ENCODE results near the gene SUPT6H. TPM values are rescaled to one million over a fixed set of nuclear protein-coding genes. Genes with fewer than 3 reads are reported as not detected.
"Not testable (repeated sequence)": the region's sequence is repeated elsewhere in the genome, so short reads cannot be mapped to it uniquely, and the experiment has no call there.

SUPT6H gene
- total and polyA plus RNA-seq, 2 donors (not counting 1 experiment from before 2014, with no cell fraction given) = 34.7 to 61.6 TPM

- DNase-seq (ENCODE audit: low read depth in 2 of 2) = no peak
- Histone ChIP-seq H3K27ac (ENCODE audit: insufficient read depth, low read length) (peak overlapping the region; percentile 88), H3K9me3 (ENCODE audit: control insufficient read depth, insufficient read depth, low read depth, low read length) (no peaks in the 10 kb centered on the region), H4K20me1 (ENCODE audit: control insufficient read depth, extremely low read depth, insufficient read depth, low read length) (no peaks in the 10 kb centered on the region), H3K36me3 (ENCODE audit: control insufficient read depth, insufficient read depth, low read length) (peaks cover 28% of the 10 kb centered on the region), H3K27me3 (ENCODE audit: control insufficient read depth, insufficient read depth, low read length) (no peaks in the 10 kb centered on the region), H2AFZ (ENCODE audit: low read length) (no peak overlapping the region), H3K79me2 (ENCODE audit: control insufficient read depth, insufficient read depth, low read length) (peaks cover 60% of the 10 kb centered on the region), H3K4me3 (replicated peaks in 1 of 4; ENCODE audit: control extremely low read depth in 1 of 4, insufficient read depth in 1 of 4, low read depth in 3 of 4, low read length in 4 of 4) (peak overlapping the region; percentile 21 to 75 (median 47)), H3K9ac (ENCODE audit: insufficient read depth, low read length) (peak overlapping the region; percentile 27), H3K4me2 (ENCODE audit: extremely low read depth, insufficient read depth, low read length) (peak overlapping the region; percentile 79), H3K4me1 (ENCODE audit: control insufficient read depth, extremely low read depth, insufficient read depth, low read length) (peaks cover 10% of the 10 kb centered on the region)
- TF ChIP-seq CTCF (conservative IDR thresholded peaks at IDR 0.05 in 1 of 2, IDR thresholded peaks at IDR 0.05 in 1 of 2; ENCODE audit: low read depth in 1 of 2, low read length in 2 of 2) = no peak
- TF ChIP-seq EZH2 (IDR thresholded peaks at IDR 0.05; ENCODE audit: low read length, missing control alignments) = no peak
These were observed 56.5 kb downstream of the SUPT6H start for GRCh38 chr17:28718333-28719020.

- Histone ChIP-seq H3K4me1 (ENCODE audit: control insufficient read depth, extremely low read depth, insufficient read depth, low read length) (peaks cover 10% of the 10 kb centered on the region), H3K9me3 (ENCODE audit: control insufficient read depth, insufficient read depth, low read depth, low read length) (no peaks in the 10 kb centered on the region), H3K36me3 (ENCODE audit: control insufficient read depth, insufficient read depth, low read length) (peaks cover 26% of the 10 kb centered on the region), H2AFZ (ENCODE audit: low read length) (no peak overlapping the region), H3K27ac (ENCODE audit: insufficient read depth, low read length) (peak overlapping the region; percentile 88), H4K20me1 (ENCODE audit: control insufficient read depth, extremely low read depth, insufficient read depth, low read length) (no peaks in the 10 kb centered on the region), H3K9ac (ENCODE audit: insufficient read depth, low read length) (peak overlapping the region; percentile 32), H3K79me2 (ENCODE audit: control insufficient read depth, insufficient read depth, low read length) (peaks cover 60% of the 10 kb centered on the region), H3K4me3 (replicated peaks in 1 of 4; ENCODE audit: control extremely low read depth in 1 of 4, insufficient read depth in 1 of 4, low read depth in 3 of 4, low read length in 4 of 4) (peak overlapping the region; percentile 2 to 89 (median 44)), H3K4me2 (ENCODE audit: extremely low read depth, insufficient read depth, low read length) (peak overlapping the region; percentile 80), H3K27me3 (ENCODE audit: control insufficient read depth, insufficient read depth, low read length) (no peaks in the 10 kb centered on the region)
- no peak for TF ChIP-seq EZH2 (IDR thresholded peaks at IDR 0.05; ENCODE audit: low read length, missing control alignments)
- no peak for TF ChIP-seq CTCF (conservative IDR thresholded peaks at IDR 0.05 in 1 of 2, IDR thresholded peaks at IDR 0.05 in 1 of 2; ENCODE audit: low read depth in 1 of 2, low read length in 2 of 2)
- no peak for DNase-seq (ENCODE audit: low read depth in 2 of 2)
These were observed 57.0 kb downstream of the SUPT6H start for GRCh38 chr17:28719021-28719433.

- DNase-seq (ENCODE audit: low read depth in 2 of 2) = no peak
- Histone ChIP-seq H3K27me3 (ENCODE audit: control insufficient read depth, insufficient read depth, low read length) (no peaks in the 10 kb centered on the region), H3K9me3 (ENCODE audit: control insufficient read depth, insufficient read depth, low read depth, low read length) (no peaks in the 10 kb centered on the region), H3K27ac (ENCODE audit: insufficient read depth, low read length) (peak overlapping the region; percentile 88), H3K79me2 (ENCODE audit: control insufficient read depth, insufficient read depth, low read length) (peaks cover 55% of the 10 kb centered on the region), H2AFZ (ENCODE audit: low read length) (no peak overlapping the region), H3K9ac (ENCODE audit: insufficient read depth, low read length) (peak overlapping the region; percentile 93), H3K4me1 (ENCODE audit: control insufficient read depth, extremely low read depth, insufficient read depth, low read length) (peaks cover 15% of the 10 kb centered on the region), H3K4me3 (replicated peaks in 1 of 4; ENCODE audit: control extremely low read depth in 1 of 4, insufficient read depth in 1 of 4, low read depth in 3 of 4, low read length in 4 of 4) (peak overlapping the region; percentile 68 to 89 (median 76)), H3K36me3 (ENCODE audit: control insufficient read depth, insufficient read depth, low read length) (peaks cover 16% of the 10 kb centered on the region), H4K20me1 (ENCODE audit: control insufficient read depth, extremely low read depth, insufficient read depth, low read length) (no peaks in the 10 kb centered on the region), H3K4me2 (ENCODE audit: extremely low read depth, insufficient read depth, low read length) (peak overlapping the region; percentile 93)
- TF ChIP-seq EZH2 (IDR thresholded peaks at IDR 0.05; ENCODE audit: low read length, missing control alignments) (no peak), CTCF (conservative IDR thresholded peaks at IDR 0.05 in 1 of 2, IDR thresholded peaks at IDR 0.05 in 1 of 2; ENCODE audit: low read depth in 1 of 2, low read length in 2 of 2) (no peak)
These were observed 58.4 kb downstream of the SUPT6H start for GRCh38 chr17:28720247-28720996.

- Histone ChIP-seq H3K36me3 (ENCODE audit: control insufficient read depth, insufficient read depth, low read length) (peaks cover 11% of the 10 kb centered on the region), H3K9ac (ENCODE audit: insufficient read depth, low read length) (peak overlapping the region; percentile 35), H3K79me2 (ENCODE audit: control insufficient read depth, insufficient read depth, low read length) (peaks cover 50% of the 10 kb centered on the region), H3K4me3 (replicated peaks in 1 of 4; ENCODE audit: control extremely low read depth in 1 of 4, insufficient read depth in 1 of 4, low read depth in 3 of 4, low read length in 4 of 4) (peak overlapping the region; percentile 68 to 89 (median 76)), H3K4me1 (ENCODE audit: control insufficient read depth, extremely low read depth, insufficient read depth, low read length) (peaks cover 17% of the 10 kb centered on the region), H3K27ac (ENCODE audit: insufficient read depth, low read length) (peak overlapping the region; percentile 88), H3K4me2 (ENCODE audit: extremely low read depth, insufficient read depth, low read length) (peak overlapping the region; percentile 93)
- H3K9me3 ChIP-seq (ENCODE audit: control insufficient read depth, insufficient read depth, low read depth, low read length); DNase-seq (ENCODE audit: low read depth in 2 of 2); H3K27me3 ChIP-seq (ENCODE audit: control insufficient read depth, insufficient read depth, low read length); H4K20me1 ChIP-seq (ENCODE audit: control insufficient read depth, extremely low read depth, insufficient read depth, low read length); H2AFZ ChIP-seq (ENCODE audit: low read length): not testable (repeated sequence)
These were observed 59.0 kb downstream of the SUPT6H start for GRCh38 chr17:28720997-28721329.
